ENCODE measurements around the gene GPR68.

The GPR68 gene

GRCh38 chr14:91243074-91243471, 1.4 kb downstream of the GPR68 start:
- H3K9ac ChIP-seq (ENCODE audit: low read length), result no peak overlapping the region
- H3K4me1 ChIP-seq (ENCODE audit: control insufficient read depth, insufficient read depth, low read length), result no peaks in the 10 kb centered on the region
- no peaks in the 10 kb centered on the region for H3K27me3 ChIP-seq (ENCODE audit: control insufficient read depth, insufficient read depth, low read length)
- no peak overlapping the region for H3K4me3 ChIP-seq (ENCODE audit: low read length)
- no peak overlapping the region for H3K27ac ChIP-seq (ENCODE audit: low read depth, low read length)
- H3K36me3 ChIP-seq (ENCODE audit: control insufficient read depth, insufficient read depth, low read length), result no peaks in the 10 kb centered on the region

DNA sequence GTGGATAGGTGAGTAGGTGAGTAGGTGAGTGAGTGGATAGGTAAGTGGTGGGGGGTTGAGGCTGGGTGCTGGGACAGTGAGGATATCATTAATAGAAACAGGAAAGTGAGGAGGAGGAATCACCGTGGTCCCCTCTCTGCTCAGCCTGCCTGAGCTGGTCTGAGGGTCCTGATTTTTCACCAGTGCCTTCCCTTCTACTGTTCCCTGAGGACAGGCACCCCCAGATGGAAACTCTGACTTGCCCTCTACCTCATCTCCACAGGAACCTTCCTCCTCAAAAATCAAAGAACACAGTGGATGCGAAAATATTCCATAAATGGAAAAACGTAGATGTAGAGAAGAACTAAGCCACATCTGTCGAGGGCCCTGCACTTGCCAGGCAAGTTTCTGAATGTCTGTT, 1.9 kb downstream of the GPR68 start:
- no peaks in the 10 kb centered on the region for H3K27me3 ChIP-seq (ENCODE audit: control insufficient read depth, insufficient read depth, low read length)
- H3K4me3 ChIP-seq (ENCODE audit: low read length), result no peak overlapping the region
- no peaks in the 10 kb centered on the region for H3K36me3 ChIP-seq (ENCODE audit: control insufficient read depth, insufficient read depth, low read length)
- H3K27ac ChIP-seq (ENCODE audit: low read depth, low read length), result no peak overlapping the region
- H3K9ac ChIP-seq (ENCODE audit: low read length), result no peak overlapping the region
- no peaks in the 10 kb centered on the region for H3K4me1 ChIP-seq (ENCODE audit: control insufficient read depth, insufficient read depth, low read length)

- no peaks in the 10 kb centered on the region for H3K36me3 ChIP-seq (ENCODE audit: control insufficient read depth, insufficient read depth, low read length)
- H3K4me3 ChIP-seq (ENCODE audit: low read length), result peak overlapping the region; percentile 32
- no peak overlapping the region for H3K9ac ChIP-seq (ENCODE audit: low read length)
- no peaks in the 10 kb centered on the region for H3K4me1 ChIP-seq (ENCODE audit: control insufficient read depth, insufficient read depth, low read length)
- no peaks in the 10 kb centered on the region for H3K27me3 ChIP-seq (ENCODE audit: control insufficient read depth, insufficient read depth, low read length)
- H3K27ac ChIP-seq (ENCODE audit: low read depth, low read length), result no peak overlapping the region
Measured at GRCh38 chr14:91241863-91242262, 2.6 kb downstream of the GPR68 start.

GRCh38 chr14:91238661-91239060, 5.8 kb downstream of the GPR68 start:
- Histone ChIP-seq H3K27me3 (ENCODE audit: control insufficient read depth, insufficient read depth, low read length) (no peaks in the 10 kb centered on the region), H3K36me3 (ENCODE audit: control insufficient read depth, insufficient read depth, low read length) (no peaks in the 10 kb centered on the region), H3K4me1 (ENCODE audit: control insufficient read depth, insufficient read depth, low read length) (no peaks in the 10 kb centered on the region), H3K27ac (ENCODE audit: low read depth, low read length) (no peak overlapping the region), H3K9ac (ENCODE audit: low read length) (no peak overlapping the region), H3K4me3 (ENCODE audit: low read length) (no peak overlapping the region)

DNA sequence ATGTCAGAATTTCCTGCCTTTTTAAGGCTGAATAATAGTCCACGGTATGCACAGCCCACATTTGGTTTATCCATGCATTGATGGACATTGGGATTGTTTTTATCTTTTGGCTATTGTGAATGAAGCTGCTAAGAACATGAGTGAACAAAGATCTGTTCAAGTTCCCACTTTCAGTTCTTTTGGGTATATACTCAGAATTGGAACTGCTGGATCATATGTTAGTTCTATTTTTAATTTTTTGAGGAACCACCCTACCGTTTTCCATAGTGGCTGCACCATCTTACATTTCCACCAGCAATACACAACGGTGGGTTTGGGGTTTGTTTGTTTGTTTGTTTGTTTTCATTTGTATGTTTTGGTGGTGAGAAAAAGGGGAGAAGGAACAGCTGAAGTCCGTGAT, 6.4 kb downstream of the GPR68 start:
- no peaks in the 10 kb centered on the region for H3K27me3 ChIP-seq (ENCODE audit: control insufficient read depth, insufficient read depth, low read length)

DNA sequence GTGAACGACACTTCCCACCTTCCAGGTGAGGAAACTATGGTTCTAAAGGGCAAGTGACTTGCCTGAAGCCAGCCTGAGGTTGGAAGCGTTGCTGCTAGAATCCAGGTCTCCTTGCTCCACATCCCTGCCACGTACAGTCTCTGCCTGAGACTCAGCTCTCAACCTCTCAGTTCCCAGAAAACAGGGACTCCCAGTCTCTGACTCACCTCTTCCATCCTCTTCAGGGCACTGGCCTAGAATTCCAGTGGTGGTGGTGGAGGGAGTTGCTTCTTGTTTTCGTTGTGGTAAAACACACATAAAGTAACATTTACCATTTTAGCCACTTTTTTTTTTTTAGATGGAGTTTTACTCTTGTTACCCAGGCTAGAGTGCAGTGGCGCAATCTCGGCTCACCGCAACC, 7.3 kb downstream of the GPR68 start:
- Histone ChIP-seq H3K4me1 (ENCODE audit: control insufficient read depth, insufficient read depth, low read length) (no peaks in the 10 kb centered on the region), H3K27ac (ENCODE audit: low read depth, low read length) (no peak overlapping the region)

More for the DNA sequence above, 6.4 kb downstream of the GPR68 start:
- H3K4me1 ChIP-seq (ENCODE audit: control insufficient read depth, insufficient read depth, low read length), result no peaks in the 10 kb centered on the region
- H3K4me3 ChIP-seq (ENCODE audit: low read length), result no peak overlapping the region
- H3K36me3 ChIP-seq (ENCODE audit: control insufficient read depth, insufficient read depth, low read length), result no peaks in the 10 kb centered on the region
- H3K27ac ChIP-seq (ENCODE audit: low read depth, low read length), result no peak overlapping the region
- H3K9ac ChIP-seq (ENCODE audit: low read length), result no peak overlapping the region

GRCh38 chr14:91235841-91236240, 8.7 kb downstream of the GPR68 start:
- H3K4me1 ChIP-seq (ENCODE audit: control insufficient read depth, insufficient read depth, low read length), result no peaks in the 10 kb centered on the region
- no peak overlapping the region for H3K4me3 ChIP-seq (ENCODE audit: low read length)
- H3K9ac ChIP-seq (ENCODE audit: low read length), result no peak overlapping the region
- H3K27ac ChIP-seq (ENCODE audit: low read depth, low read length), result no peak overlapping the region
- H3K36me3 ChIP-seq (ENCODE audit: control insufficient read depth, insufficient read depth, low read length), result no peaks in the 10 kb centered on the region
- H3K27me3 ChIP-seq (ENCODE audit: control insufficient read depth, insufficient read depth, low read length), result no peaks in the 10 kb centered on the region

More for the DNA sequence above, 7.3 kb downstream of the GPR68 start:
- Histone ChIP-seq H3K36me3 (ENCODE audit: control insufficient read depth, insufficient read depth, low read length) (no peaks in the 10 kb centered on the region), H3K27me3 (ENCODE audit: control insufficient read depth, insufficient read depth, low read length) (no peaks in the 10 kb centered on the region), H3K4me3 (ENCODE audit: low read length) (no peak overlapping the region), H3K9ac (ENCODE audit: low read length) (no peak overlapping the region)

GRCh38 chr14:91234791-91235114, 9.8 kb downstream of the GPR68 start:
- H3K27ac ChIP-seq (ENCODE audit: low read depth, low read length), result no peak overlapping the region
- no peaks in the 10 kb centered on the region for H3K4me1 ChIP-seq (ENCODE audit: control insufficient read depth, insufficient read depth, low read length)
- H3K4me3 ChIP-seq (ENCODE audit: low read length), result no peak overlapping the region
- no peaks in the 10 kb centered on the region for H3K27me3 ChIP-seq (ENCODE audit: control insufficient read depth, insufficient read depth, low read length)
- H3K9ac ChIP-seq (ENCODE audit: low read length), result no peak overlapping the region
- peaks cover 4% of the 10 kb centered on the region for H3K36me3 ChIP-seq (ENCODE audit: control insufficient read depth, insufficient read depth, low read length)

GRCh38 chr14:91233936-91234790, 10.3 kb downstream of the GPR68 start:
- H3K4me1 ChIP-seq (ENCODE audit: control insufficient read depth, insufficient read depth, low read length), result no peaks in the 10 kb centered on the region
- H3K4me3 ChIP-seq (ENCODE audit: low read length), result no peak overlapping the region
- no peak overlapping the region for H3K27ac ChIP-seq (ENCODE audit: low read depth, low read length)
- peaks cover 5% of the 10 kb centered on the region for H3K36me3 ChIP-seq (ENCODE audit: control insufficient read depth, insufficient read depth, low read length)
- H3K27me3 ChIP-seq (ENCODE audit: control insufficient read depth, insufficient read depth, low read length), result no peaks in the 10 kb centered on the region
- no peak overlapping the region for H3K9ac ChIP-seq (ENCODE audit: low read length)

- H3K4me1 ChIP-seq (ENCODE audit: control insufficient read depth, insufficient read depth, low read length), result no peaks in the 10 kb centered on the region
- no peaks in the 10 kb centered on the region for H3K27me3 ChIP-seq (ENCODE audit: control insufficient read depth, insufficient read depth, low read length)
- no peak overlapping the region for H3K27ac ChIP-seq (ENCODE audit: low read depth, low read length)
- H3K36me3 ChIP-seq (ENCODE audit: control insufficient read depth, insufficient read depth, low read length), result peaks cover 5% of the 10 kb centered on the region
- H3K9ac ChIP-seq (ENCODE audit: low read length), result no peak overlapping the region
- H3K4me3 ChIP-seq (ENCODE audit: low read length), result no peak overlapping the region
Measured at GRCh38 chr14:91232603-91233002, 11.9 kb downstream of the GPR68 start.

- Histone ChIP-seq H3K27ac (ENCODE audit: low read depth, low read length) (no peak overlapping the region), H3K4me3 (ENCODE audit: low read length) (no peak overlapping the region), H3K36me3 (ENCODE audit: control insufficient read depth, insufficient read depth, low read length) (peaks cover 5% of the 10 kb centered on the region), H3K4me1 (ENCODE audit: control insufficient read depth, insufficient read depth, low read length) (no peaks in the 10 kb centered on the region), H3K27me3 (ENCODE audit: control insufficient read depth, insufficient read depth, low read length) (no peaks in the 10 kb centered on the region), H3K9ac (ENCODE audit: low read length) (no peak overlapping the region)
Measured at GRCh38 chr14:91232052-91232451, 12.5 kb downstream of the GPR68 start.

- H3K27me3 ChIP-seq (ENCODE audit: control insufficient read depth, insufficient read depth, low read length), result no peaks in the 10 kb centered on the region
- H3K27ac ChIP-seq (ENCODE audit: low read depth, low read length), result no peak overlapping the region
- H3K4me3 ChIP-seq (ENCODE audit: low read length), result no peak overlapping the region
- H3K9ac ChIP-seq (ENCODE audit: low read length), result no peak overlapping the region
- H3K4me1 ChIP-seq (ENCODE audit: control insufficient read depth, insufficient read depth, low read length), result no peaks in the 10 kb centered on the region
- H3K36me3 ChIP-seq (ENCODE audit: control insufficient read depth, insufficient read depth, low read length), result peaks cover 5% of the 10 kb centered on the region
Measured at GRCh38 chr14:91231446-91231845, 13.1 kb downstream of the GPR68 start.

- H3K9ac ChIP-seq (ENCODE audit: low read length), result no peak overlapping the region
- no peak overlapping the region for H3K4me3 ChIP-seq (ENCODE audit: low read length)
- no peaks in the 10 kb centered on the region for H3K27me3 ChIP-seq (ENCODE audit: control insufficient read depth, insufficient read depth, low read length)
- no peak overlapping the region for H3K27ac ChIP-seq (ENCODE audit: low read depth, low read length)
- no peaks in the 10 kb centered on the region for H3K4me1 ChIP-seq (ENCODE audit: control insufficient read depth, insufficient read depth, low read length)
- H3K36me3 ChIP-seq (ENCODE audit: control insufficient read depth, insufficient read depth, low read length), result peaks cover 5% of the 10 kb centered on the region
Measured at GRCh38 chr14:91230397-91231035, 14.0 kb downstream of the GPR68 start.

Measured in rectal smooth muscle tissue (tissue), 1 donor.